ENCODE results near the gene GRIK3.

Gene GRIK3

DNA sequence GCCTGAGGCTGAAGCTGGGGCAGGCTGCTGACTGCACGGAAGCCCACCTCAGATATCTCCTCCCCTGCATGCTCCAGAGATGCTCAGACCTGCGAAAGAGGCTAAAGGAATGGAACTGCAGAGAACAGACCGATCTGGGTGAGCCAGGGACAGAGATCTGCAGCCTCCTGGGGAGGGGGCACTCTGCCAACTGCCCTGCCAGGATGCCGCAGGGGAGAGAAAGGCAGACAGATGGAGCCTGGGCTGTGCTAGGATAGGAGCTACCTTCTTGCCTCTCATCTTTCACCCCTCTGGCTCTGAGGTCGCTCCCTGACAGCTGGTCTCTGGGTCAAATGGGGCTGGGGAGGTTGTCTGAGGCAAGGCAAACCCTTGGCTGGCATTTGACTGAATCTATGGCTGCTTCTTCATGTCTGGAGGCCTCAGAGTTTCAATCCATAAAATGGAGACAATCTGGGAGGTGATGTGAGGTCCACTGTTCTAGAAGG lies 238.2 kb downstream of the GRIK3 start:
- in situ Hi-C loops (cut with MboI; ENCODE audit: low sequenced_read_pairs) = no loop called here

DNA sequence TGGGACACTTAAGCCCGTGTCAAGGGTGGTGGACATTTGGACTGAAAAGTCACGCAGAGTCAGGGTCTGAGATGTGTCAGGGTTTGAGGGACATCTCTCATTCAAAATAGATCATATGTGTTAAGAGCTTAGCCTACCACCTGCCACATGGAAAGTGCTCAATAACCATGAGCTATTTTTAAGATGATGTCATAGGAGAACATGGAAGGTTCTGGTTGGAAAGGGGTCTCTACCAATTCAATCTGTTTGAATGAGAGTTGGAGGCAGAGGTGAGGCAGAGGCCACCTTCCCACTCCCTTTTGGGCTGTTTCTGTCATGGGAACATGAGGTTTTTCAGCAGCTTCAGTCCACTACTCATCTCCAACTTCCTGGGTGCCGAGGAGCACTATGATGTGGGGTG lies 239.9 kb downstream of the GRIK3 start:
- in situ Hi-C loops (cut with MboI; ENCODE audit: low sequenced_read_pairs) = no loop called here

DNA sequence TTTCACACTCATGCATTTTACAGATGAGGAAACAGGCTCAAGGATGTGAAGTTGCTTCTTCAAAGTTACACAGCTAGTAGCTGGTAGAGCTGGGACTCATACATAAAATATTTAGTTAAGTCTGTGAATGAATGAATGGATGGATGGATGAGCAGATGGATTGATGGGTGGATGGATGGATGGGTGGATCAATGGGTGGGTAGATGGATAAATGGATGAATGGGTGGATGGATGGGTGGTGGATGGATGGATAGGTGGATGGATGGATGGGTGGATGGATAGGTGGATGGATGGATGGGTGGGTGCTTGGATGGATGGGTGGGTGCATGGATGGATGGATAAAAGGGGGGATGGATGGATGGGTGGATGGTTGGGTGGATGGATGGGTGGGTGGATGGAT lies 240.9 kb downstream of the GRIK3 start:
- in situ Hi-C loops (cut with MboI; ENCODE audit: low sequenced_read_pairs) = no loop called here

DNA sequence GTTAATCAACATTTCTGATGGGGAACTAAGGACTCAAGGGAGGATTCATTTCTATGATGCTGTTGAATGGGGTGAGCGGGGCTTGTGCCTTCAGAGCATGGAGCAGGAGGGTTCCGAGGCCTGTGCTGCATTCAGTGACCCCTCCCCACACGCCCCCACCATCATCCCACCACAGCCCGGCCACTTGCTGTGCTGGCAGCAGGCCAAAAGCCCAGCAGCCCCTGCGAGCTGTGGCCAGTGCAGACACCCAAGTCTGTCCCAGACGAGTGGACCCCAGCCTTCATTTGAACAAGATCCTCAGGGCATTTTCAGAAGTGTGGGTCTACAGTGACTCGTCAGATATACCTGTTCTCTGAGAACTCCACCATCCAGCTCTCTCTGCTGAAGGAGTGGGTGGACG lies 242.0 kb downstream of the GRIK3 start:
- in situ Hi-C loops (cut with MboI; ENCODE audit: low sequenced_read_pairs) = no loop called here

DNA sequence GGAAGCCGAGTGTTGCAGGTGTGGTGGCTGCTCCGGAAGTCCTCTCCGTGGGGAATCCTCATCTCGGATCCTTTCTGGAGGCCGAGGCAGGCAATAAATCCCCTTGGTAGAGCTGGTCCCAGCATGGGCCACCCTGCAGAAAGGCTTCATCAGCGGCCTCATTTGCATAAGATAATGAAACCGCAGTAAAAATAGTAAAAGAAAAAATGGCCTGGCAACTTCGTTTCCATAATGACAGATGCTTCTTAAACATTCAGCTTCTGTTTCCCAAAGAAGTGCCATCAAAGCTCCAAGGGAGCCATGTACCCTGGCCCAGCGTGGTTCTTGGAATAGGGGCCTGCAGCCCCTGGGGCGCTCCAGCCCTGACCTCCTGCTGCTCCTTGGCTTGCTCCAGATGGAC lies 244.1 kb downstream of the GRIK3 start:
- in situ Hi-C loops (cut with MboI; ENCODE audit: low sequenced_read_pairs) = no loop called here

DNA sequence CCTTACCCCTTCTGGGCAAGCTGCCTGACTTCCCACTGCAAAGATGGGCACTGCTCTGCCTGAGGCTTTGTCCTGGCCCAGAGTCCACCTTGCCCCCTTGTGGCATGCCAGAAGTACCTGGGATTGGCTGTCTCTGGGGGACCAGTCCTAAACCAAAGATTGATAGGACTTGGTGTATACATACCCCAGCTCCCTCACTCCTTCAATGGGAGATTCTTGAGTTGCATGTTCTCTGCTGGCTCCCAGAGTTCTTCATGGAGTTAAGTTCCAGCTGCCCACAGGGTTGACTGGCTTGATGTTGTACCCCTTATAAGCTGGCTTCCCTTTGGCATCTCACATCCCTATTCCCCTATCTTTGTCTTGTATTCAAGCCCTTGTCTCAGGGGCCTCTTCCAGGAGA lies 244.8 kb downstream of the GRIK3 start:
- in situ Hi-C loops (cut with MboI; ENCODE audit: low sequenced_read_pairs) = no loop called here

DNA sequence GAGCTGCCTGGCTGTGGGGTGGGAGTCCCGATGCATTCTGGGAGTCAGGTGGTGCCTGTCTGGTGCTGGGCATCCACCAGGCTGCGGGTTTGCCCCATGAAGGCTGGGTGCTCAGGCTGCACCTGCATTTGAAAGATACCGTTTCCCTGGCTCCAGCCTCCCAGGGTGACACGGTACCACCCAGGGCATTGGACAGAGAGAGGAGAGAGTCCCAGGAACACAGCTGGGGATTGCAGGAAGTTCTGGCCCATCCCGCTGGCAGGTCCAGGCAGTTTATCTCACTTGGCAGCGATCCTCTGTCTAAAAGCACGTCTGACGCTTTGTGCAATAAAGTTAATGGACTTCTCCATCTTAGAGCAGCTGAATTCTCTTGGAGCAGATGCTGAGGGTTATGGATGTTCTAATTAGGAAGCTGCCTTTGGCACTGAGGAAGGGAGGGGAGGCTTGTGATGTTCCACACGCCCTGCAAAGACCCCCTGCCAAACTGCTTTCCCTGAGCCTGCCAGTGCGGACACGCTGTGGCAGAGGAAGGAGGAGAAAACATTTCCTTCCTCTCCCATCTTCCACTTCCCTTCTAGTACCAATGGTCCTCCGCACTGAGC lies 246.9 kb downstream of the GRIK3 start:
- in situ Hi-C loops (cut with MboI; ENCODE audit: low sequenced_read_pairs) = no loop called here

DNA sequence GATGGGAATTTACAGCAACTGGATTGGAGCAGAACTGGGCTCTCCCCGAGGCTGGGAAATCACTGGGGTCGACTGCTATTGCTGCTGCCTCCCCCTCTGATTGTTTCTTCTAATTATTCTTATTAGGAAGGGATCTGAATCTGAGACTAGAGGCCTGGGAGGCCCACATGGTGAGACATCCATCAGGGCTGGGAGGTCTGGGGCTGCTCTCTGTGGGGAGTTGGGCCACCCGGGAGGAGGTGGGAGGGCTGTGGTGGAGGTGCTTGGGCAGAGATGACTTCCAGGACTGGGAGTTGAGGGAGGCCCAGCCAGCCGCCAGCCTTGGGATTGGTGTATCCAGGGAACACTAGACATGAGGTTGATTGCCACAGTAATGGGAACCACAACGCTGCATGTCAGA lies 247.9 kb downstream of the GRIK3 start:
- in situ Hi-C loops (cut with MboI; ENCODE audit: low sequenced_read_pairs) = no loop called here

DNA sequence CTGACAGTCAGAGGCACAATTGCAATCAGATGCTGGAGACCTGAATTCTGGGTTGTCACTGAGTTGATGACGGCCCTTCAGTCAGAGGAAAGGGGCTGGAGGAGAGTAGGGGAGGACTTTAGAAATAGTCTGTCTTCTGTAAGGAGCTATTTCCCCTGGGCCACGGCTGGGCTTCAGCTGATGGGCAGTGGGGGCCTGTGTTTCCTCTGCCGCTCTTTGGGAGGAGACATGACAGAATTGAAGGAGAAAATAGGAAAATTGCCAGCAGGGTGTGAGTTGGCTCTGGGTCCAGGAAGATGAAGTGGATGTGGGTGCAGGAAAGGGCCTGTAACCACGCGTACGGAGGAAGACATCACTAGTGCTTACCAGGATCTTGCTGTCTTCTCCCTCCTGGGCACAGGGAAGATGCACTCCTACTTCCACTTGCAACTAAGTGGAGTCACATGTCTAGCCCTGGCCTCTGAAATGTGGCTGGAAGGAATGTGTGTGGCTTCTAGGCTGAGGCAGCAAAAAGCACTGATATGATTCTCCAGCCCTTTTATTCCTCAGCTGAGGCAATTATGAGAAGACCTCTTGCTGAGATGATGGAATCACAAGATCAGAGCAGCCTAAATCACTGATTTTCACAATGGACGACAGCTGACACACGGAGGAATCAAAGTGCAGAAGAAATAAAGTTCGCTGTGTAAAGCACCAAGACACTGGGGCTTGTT lies 250.0 kb downstream of the GRIK3 start:
- in situ Hi-C loops (cut with MboI; ENCODE audit: low sequenced_read_pairs) = no loop called here

DNA sequence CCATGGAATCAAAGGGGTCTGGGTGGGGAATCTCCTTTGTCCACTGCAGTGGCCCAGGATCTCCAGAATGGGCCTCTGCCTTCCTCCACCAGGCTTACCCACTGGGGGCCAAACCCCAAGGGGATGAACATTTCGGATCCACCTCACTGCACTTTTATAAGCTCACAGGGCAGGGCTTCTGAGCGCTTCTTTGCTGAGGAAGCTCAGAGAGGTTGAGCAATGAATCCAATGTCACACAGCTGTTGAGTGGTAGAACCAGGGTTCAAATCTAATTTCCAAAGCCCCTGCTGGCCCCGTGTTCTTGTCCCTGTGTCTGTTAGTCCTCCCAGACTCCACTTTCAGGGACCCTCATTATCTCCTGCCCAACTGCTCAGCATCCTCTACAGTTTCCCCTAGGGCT lies 250.8 kb downstream of the GRIK3 start:
- in situ Hi-C loops (cut with MboI; ENCODE audit: low sequenced_read_pairs) = no loop called here

DNA sequence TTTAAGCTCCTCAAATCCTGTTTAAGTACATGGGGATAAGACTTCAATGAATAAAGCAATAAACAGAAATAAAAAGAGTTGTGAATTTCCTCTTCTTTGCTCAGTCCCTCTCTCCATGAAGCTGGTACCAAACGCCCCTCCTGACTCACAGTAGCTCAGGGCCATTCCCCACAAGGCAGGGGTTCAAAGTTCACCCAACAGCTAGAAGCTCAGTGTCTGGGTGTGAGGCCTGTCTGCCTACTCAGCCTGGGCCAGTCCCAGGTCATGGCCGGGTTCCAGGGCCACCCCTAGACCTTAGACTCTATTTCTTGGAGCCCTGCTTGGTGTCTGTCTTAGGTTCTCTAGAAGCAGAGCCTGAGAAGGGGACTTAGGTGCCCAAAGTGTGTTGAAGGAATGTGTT lies 251.5 kb downstream of the GRIK3 start:
- in situ Hi-C loops (cut with MboI; ENCODE audit: low sequenced_read_pairs) = no loop called here

DNA sequence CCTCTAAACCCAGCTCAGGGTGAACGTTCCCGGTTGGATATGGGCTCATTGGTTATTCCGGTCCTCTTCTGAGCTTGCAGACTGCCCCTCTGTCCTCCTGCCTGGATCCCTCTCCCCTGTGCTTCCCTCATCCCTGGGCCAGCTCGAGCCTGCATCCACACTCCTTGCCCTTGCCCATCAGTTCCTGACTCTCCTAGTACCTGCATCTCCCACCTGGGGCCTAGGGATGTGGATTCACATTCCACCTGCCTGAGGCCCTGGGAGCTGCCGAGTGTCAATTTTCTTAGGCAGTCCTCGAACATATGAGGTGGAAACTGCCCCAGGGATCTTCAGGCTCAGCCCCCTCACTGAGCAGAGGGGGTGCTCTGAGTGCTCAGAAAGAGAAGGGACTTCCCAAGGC lies 252.2 kb downstream of the GRIK3 start:
- in situ Hi-C loops (cut with MboI; ENCODE audit: low sequenced_read_pairs) = no loop called here

DNA sequence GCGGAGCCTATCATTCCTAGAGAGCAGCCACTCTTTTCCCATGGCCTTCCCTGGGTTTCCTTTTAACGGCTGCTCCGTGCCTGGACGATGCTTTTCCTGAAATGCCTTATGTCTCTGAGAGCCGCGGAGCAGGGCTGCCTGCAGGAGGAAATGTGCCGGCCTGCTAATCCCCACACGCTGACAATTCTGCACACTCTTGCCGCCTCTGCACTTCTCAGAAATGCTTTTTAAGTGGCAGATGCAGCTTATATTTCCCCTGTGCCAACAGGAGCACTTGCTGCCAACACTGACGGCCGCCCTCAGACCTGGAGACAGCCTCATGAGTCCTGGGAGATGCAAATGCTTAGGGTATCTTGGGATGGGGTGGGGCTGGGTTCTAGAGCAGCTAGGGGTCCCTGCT lies 253.2 kb downstream of the GRIK3 start:
- in situ Hi-C loops (cut with MboI; ENCODE audit: low sequenced_read_pairs) = no loop called here

DNA sequence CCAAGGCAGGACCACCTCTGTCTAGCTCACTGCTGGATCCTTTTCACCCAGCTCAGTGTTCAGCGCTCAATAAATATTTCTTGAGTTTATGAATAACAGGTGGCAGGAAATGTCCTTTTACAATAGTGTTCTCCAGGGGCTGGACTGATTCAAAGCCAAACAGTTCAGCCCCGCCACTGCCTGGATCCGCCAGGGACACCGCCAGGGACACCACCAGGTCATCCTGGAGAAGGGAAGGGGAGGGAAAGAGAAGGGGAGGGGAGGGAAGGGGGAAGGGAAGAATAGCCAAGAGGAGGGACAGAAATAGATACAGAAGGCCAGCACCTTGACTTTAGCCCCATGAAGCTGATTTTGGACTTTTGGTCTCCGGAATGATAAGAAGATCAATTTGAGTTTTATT lies 255.6 kb downstream of the GRIK3 start:
- in situ Hi-C loops (cut with MboI; ENCODE audit: low sequenced_read_pairs) = no loop called here

DNA sequence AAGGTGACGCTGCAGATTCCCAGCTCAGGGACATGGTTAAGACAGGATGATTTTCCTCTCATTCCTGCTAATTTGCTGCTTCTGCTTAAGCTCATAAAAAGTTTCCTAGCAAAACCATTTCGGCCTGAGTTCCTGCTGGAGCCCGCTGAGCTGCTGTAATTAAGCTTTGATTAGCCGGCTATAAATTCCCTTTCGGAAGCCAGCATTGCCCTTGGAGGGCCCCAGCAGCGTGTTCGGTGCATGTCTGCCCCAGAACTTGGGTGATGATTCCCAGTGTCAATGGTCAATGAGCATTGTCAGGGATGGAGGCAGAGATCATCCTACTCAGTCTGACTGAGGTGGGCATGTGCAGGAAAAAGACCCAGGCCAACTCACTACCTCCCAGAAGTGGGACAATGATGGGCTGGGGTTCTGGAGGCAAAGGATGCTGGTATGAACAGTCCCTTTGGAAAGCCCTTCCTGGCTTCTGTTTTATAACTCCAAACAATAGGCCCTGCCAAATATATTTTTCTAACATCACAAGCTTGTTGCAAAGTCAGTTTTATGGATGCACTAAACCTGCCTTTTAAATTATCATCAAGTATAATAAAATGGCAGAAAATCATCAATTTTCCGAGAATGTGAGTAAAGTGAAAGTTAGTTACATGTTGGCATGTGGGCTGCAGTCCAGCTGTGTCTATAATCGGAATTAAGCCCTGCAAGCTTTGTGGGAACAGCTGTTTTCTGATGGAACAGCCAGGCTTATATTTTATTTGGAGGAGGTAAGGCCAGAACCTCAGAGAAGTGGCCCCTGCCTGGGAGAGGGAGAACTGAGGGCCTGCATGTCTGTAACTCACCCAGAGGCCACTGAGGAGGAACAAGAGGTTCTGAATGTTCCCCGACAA lies 257.1 kb downstream of the GRIK3 start:
- in situ Hi-C loops (cut with MboI; ENCODE audit: low sequenced_read_pairs) = no loop called here

DNA sequence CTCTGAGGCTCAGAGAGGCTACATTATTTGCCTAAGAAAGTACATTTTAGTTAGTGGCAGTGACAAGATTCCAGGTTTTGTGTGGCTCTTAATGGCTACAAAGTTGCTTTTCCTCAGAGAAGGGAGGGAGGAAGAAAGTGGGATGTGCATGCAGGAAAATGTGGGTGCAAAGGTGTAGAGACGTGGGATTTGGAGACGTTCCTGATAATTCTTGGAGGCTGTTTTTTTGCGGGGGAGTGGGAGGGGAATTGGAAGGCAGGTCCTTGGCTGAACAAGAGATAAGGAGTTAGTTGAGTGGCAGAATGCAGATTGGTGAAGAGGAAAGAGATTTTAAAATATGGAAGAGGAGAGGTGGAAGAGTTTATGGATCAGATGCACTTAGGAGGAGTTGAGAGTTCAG lies 258.1 kb downstream of the GRIK3 start:
- in situ Hi-C loops (cut with MboI; ENCODE audit: low sequenced_read_pairs) = no loop called here

DNA sequence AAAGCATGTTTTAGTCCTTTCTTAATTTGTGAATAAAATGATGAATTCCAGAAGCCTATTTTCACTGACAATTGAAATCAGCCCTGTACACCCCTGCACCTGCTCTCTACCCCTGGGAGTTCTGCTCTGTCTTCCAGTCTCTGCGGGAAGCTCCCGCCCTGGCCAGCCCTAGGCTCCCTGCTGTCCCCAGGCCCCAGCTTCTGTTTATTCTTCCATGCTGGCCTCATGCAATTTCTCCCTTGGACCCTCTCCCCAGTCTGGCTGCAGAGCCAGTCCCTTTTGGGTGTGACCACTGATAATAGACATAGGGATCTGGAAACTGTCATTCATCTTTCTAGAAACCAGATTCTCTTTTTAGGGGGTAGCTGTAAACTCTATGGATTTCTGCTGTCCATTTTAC lies 258.6 kb downstream of the GRIK3 start:
- in situ Hi-C loops (cut with MboI; ENCODE audit: low sequenced_read_pairs) = no loop called here

DNA sequence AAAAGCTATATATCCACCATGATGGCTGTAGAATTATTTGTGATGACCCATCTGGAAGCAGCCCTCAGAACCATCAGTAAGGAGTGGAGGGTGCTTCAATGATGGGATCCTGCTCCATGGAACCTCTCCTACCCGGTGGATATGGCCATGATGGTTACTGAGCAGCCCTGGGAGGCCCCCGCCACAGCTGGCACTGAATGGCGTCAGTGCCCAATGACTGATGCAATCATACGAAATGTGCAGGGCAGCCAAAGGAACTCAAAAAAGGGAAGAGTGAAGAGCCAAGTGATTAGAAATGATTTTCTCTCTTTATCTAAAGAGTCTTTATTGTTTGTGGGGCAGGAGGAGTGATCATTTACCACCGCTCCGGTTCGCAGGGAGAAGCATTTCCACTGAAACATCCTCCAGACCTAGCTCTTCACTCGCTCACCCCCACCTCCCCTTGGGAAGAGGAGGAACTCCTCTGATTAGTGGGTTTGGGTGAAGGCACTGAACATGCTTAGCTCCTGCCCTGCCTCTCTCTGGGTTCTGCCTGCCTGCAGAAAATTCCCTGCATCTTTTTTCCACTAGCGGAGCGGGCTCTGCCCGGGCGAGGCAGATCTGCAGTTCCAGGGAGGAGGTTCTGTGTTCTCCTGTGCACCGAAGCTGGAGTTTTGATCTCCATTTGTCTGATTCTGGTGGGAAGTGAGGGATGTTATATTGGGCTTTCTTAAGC lies 260.3 kb downstream of the GRIK3 start:
- in situ Hi-C loops (cut with MboI; ENCODE audit: low sequenced_read_pairs) = no loop called here

DNA sequence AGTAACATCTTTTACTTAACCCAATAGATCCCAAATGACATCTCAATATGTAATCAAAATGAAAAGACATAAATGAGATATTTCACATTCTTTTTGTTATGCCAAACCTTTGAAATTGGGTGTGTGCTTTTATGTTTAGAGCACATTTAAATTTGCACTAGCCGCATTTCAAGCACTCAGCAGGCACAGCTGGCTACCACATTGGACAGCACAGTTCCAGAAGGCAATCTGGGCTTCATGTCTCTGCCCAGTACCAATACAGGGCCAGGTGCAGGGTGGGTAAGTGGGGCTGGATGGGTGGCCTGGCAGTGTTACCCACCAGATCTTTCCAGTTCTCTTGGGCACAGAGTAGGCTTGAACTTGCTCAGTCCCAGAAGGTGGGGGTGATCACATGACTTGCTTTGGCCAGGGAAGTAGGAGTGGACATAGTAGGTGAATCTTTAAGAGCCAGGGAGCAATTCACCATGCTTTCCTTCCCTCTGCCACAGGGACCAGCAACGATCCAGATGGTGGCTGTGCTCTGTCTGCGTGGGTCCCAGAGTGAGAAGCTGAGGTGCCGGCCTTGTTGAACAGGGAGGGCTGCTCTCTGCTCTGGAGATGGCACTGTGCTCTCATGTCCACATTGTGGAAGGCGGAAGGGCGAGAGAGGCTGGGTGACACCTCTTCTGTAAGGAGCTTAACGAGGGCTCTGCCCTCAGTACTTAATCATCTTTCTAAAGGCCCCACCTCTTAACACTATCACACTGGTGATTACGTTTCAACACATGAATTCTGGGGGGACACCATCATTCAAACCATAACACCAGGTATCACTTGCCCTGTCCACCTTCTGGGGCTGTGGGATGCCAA lies 261.4 kb downstream of the GRIK3 start:
- in situ Hi-C loops (cut with MboI; ENCODE audit: low sequenced_read_pairs) = no loop called here

DNA sequence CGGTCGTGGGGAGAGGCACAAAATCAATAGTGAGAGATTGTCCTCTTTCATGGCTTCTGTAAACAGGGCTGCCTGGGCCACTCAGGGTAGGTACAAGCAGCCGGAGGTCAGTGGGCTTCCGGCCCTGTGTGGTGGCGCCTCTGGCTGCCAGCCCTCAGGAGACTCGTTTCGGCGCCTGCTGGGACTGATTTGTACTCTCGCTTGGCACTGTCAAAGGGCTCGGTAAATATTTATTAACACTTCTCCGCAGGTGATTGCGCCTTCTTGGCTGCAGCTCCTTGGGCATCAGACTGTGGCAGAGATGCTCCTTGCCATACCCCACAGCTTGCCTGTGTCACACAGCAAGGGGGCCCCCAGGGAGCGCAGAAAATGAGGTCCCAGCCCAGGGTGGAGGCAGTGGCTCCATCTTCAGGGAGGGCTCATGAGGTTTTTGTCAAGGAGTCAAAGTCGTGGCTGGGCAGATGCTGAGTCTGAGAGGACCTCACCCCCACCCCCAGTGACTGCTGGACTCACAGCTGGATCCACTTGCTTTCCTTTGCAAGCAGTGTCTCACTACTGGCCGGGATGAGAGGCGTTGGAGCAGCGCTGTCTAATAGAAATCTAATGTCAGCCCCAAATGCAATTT lies 262.5 kb downstream of the GRIK3 start:
- in situ Hi-C loops (cut with MboI; ENCODE audit: low sequenced_read_pairs) = no loop called here

All from HL-60/S4 treated with phorbol 12-myristate 13-acetate at 8.2 ng/mL for 4 days and 3 days (cell line).